CD4-positive, alpha-beta T cell (primary cell): Measurements from ENCODE around the gene MET. TPM values are rescaled to one million over a fixed set of nuclear protein-coding genes. Genes with fewer than 3 reads are reported as not detected.

Experiments used
- ATAC-seq: fragments of 200-7000 bp; cut with Tn5 transposase; one replicate; pipeline ENCODE4 v1.10.0; 2022; ENCODE audit warnings: mild to moderate bottlenecking; ENCODE audit not compliant: poor library complexity
- CTCF ChIA-PET: fragments of 350-600 bp; sonication (Branson Sonifier 250); formaldehyde crosslinking; loops from one replicate; lab custom pipeline; 2021; ENCODE audit warnings: antibody characterized with exemption, inconsistent platforms; lab: Charles Lee
- POLR2A ChIA-PET: fragments of 350-600 bp; sonication (Branson Sonifier 250); formaldehyde crosslinking; loops from one replicate; lab custom pipeline; 2021; ENCODE audit warnings: antibody characterized with exemption, inconsistent platforms; lab: Charles Lee
- DNase-seq, 14 experiments: peaks; one replicate each; pipeline ENCODE4 v3.0.0-alpha.2; 2013 to 2020; ENCODE audit warnings: mixed read lengths in 2 of 14
- H3K27ac ChIP-seq, 2 donors: one replicate each; pipeline versions ENCODE4 v1.5.1 to v1.7.0; 2013; ENCODE audit warnings: low read length in 2 of 2, low read depth in 1 of 2, mild to moderate bottlenecking in 1 of 2
- H3K27me3 ChIP-seq, 2 experiments: 1 replicate in 1 of 2; 2 replicates in 1 of 2; pipeline versions ENCODE4 v1.6.1 to v1.7.0; 2013; ENCODE audit warnings: low read length in 2 of 2, control low read depth in 1 of 2, mild to moderate bottlenecking in 1 of 2, moderate library complexity in 1 of 2; ENCODE audit not compliant: insufficient read depth in 2 of 2, control insufficient read depth in 1 of 2
- H3K36me3 ChIP-seq: one replicate; pipeline ENCODE4 v1.6.1; 2013; ENCODE audit warnings: low read length, control low read depth; ENCODE audit not compliant: insufficient read depth
- H3K4me1 ChIP-seq: one replicate; pipeline ENCODE4 v1.6.1; 2013; ENCODE audit warnings: low read length, control low read depth; ENCODE audit not compliant: insufficient read depth
- H3K4me3 ChIP-seq: one replicate; pipeline ENCODE4 v1.5.1; 2013; ENCODE audit warnings: mild to moderate bottlenecking, low read length, moderate library complexity
- H3K9me3 ChIP-seq, 2 experiments: 1 replicate in 1 of 2; 2 replicates in 1 of 2; pipeline versions ENCODE4 v1.6.1 to v1.7.0; 2013; ENCODE audit warnings: low read length in 2 of 2, mild to moderate bottlenecking in 2 of 2, control low read depth in 1 of 2, moderate library complexity in 1 of 2; ENCODE audit not compliant: control insufficient read depth in 1 of 2, insufficient read depth in 1 of 2
- H3K27ac Mint-ChIP-seq: one replicate; pipeline ENCODE4 v1.8.0; 2020; ENCODE audit warnings: mixed read lengths
- H3K27me3 Mint-ChIP-seq: one replicate; pipeline ENCODE4 v1.8.0; 2021; ENCODE audit warnings: mixed read lengths
- H3K36me3 Mint-ChIP-seq: one replicate; pipeline ENCODE4 v1.8.0; 2021; ENCODE audit warnings: low read depth, mixed read lengths
- H3K4me1 Mint-ChIP-seq: one replicate; pipeline ENCODE4 v1.8.0; 2021; ENCODE audit warnings: low read depth, mixed read lengths
- H3K4me3 Mint-ChIP-seq: one replicate; pipeline ENCODE4 v1.8.0; 2020; ENCODE audit warnings: mild to moderate bottlenecking, mixed read lengths
- H3K9me3 Mint-ChIP-seq: one replicate; pipeline ENCODE4 v1.8.0; 2020; ENCODE audit warnings: mixed read lengths
- CTCF ChIP-seq: fragments of 200-600 bp; IDR thresholded peaks from one replicate; pipeline ENCODE4 v1.8.0; 2022; ENCODE audit warnings: antibody characterized with exemption, mild to moderate bottlenecking
- intact Hi-C, 2 experiments: fragments of 100-400 bp; cut with DNase I in 1 of 2; cut with micrococcal nuclease in 1 of 2; formaldehyde crosslinking; loops; one replicate each; pipeline versions ENCODE4 v1.15.1 to v1.9.0; 2023 to 2025; cut with DNase I, micrococcal nuclease
- total RNA-seq, 174 experiments: library from RNA in 2 of 174; stranded (reverse) in 2 of 174; gene quantifications; one replicate each; pipeline ENCODE4 v1.2.3 and lab custom pipeline; 2021 to 2026

MET gene
- total RNA-seq, 2 experiments from 2014 or later, result 0.14 TPM; not detected in 1

- no peaks in the 10 kb centered on the region for H3K9me3 Mint-ChIP-seq
- no peaks in the 10 kb centered on the region for H3K27me3 Mint-ChIP-seq
- Histone ChIP-seq H3K4me1 (no peaks in the 10 kb centered on the region), H3K9me3 (no peaks in the 10 kb centered on the region), H3K36me3 (no peaks in the 10 kb centered on the region), H3K4me3 (no peak overlapping the region), H3K27me3 (no peaks in the 10 kb centered on the region), H3K27ac (no peak overlapping the region)
- H3K4me3 Mint-ChIP-seq, result no peak overlapping the region
- H3K36me3 Mint-ChIP-seq, result no peaks in the 10 kb centered on the region
- H3K27ac Mint-ChIP-seq, result no peak overlapping the region
- TF ChIP-seq CTCF, result no peak
- H3K4me1 Mint-ChIP-seq, result no peaks in the 10 kb centered on the region
- DNase-seq (peak in 3 of 14 experiments; percentile 27 to 58 (median 51)), ATAC-seq (no peak)
- ChIA-PET POLR2A (no interaction called here), CTCF (no interaction called here)
- intact Hi-C loops, result no loop called here
Measured at GRCh38 chr7:116786791-116787443, 114.9 kb downstream of the MET start.

- no peaks in the 10 kb centered on the region for H3K9me3 Mint-ChIP-seq
- POLR2A ChIA-PET, result no interaction called here
- Histone ChIP-seq H3K36me3 (no peaks in the 10 kb centered on the region), H3K27ac (no peak overlapping the region), H3K27me3 (no peaks in the 10 kb centered on the region), H3K4me1 (no peaks in the 10 kb centered on the region), H3K4me3 (no peak overlapping the region), H3K9me3 (no peaks in the 10 kb centered on the region)
- ATAC-seq, result no peak
- CTCF ChIA-PET, result no interaction called here
- no peak overlapping the region for H3K4me3 Mint-ChIP-seq
- no peaks in the 10 kb centered on the region for H3K27me3 Mint-ChIP-seq
- H3K36me3 Mint-ChIP-seq, result no peaks in the 10 kb centered on the region
- H3K4me1 Mint-ChIP-seq, result no peaks in the 10 kb centered on the region
- H3K27ac Mint-ChIP-seq, result no peak overlapping the region
- intact Hi-C loops, result no loop called here
- DNase-seq, result no peak
- no peak for TF ChIP-seq CTCF
Measured at GRCh38 chr7:116787881-116788280, 115.9 kb downstream of the MET start.

GRCh38 chr7:116788572-116789197 lies 116.7 kb downstream of the MET start:
- intact Hi-C loops, result no loop called here
- no peak for TF ChIP-seq CTCF
- POLR2A ChIA-PET, result no interaction called here
- Mint-ChIP-seq H3K9me3 (no peaks in the 10 kb centered on the region), H3K36me3 (no peaks in the 10 kb centered on the region), H3K27ac (no peak overlapping the region), H3K27me3 (no peaks in the 10 kb centered on the region), H3K4me3 (no peak overlapping the region), H3K4me1 (no peaks in the 10 kb centered on the region)
- CTCF ChIA-PET, result no interaction called here
- no peaks in the 10 kb centered on the region for H3K36me3 ChIP-seq
- ATAC-seq, result no peak
- H3K27me3 ChIP-seq, result no peaks in the 10 kb centered on the region
- no peak overlapping the region for H3K27ac ChIP-seq
- DNase-seq, result no peak
- H3K9me3 ChIP-seq, result no peaks in the 10 kb centered on the region
- no peak overlapping the region for H3K4me3 ChIP-seq
- no peaks in the 10 kb centered on the region for H3K4me1 ChIP-seq
